ENCODE results near the gene DNAI1.

DNA sequence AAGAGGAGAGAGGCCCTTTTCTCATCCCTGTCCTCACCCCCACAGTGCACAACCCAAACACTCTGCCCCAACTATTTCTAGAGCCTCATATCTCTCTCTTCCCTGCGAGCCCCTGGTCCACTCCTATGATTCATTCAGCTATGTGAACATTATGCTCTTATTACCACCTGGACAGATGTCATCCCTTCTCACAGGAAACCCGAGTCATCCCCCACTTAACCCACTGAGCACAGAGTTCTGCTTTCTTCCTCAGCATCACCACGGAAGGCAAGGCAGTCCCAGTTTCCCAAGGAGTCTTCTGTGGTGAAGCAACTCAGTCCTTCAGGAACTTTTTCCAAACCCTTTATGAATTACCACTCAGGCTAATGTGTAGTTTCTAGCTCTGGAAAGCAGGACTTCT lies 1.3 kb downstream of the DNAI1 start:
- TF ChIP-seq, protein P1, sequence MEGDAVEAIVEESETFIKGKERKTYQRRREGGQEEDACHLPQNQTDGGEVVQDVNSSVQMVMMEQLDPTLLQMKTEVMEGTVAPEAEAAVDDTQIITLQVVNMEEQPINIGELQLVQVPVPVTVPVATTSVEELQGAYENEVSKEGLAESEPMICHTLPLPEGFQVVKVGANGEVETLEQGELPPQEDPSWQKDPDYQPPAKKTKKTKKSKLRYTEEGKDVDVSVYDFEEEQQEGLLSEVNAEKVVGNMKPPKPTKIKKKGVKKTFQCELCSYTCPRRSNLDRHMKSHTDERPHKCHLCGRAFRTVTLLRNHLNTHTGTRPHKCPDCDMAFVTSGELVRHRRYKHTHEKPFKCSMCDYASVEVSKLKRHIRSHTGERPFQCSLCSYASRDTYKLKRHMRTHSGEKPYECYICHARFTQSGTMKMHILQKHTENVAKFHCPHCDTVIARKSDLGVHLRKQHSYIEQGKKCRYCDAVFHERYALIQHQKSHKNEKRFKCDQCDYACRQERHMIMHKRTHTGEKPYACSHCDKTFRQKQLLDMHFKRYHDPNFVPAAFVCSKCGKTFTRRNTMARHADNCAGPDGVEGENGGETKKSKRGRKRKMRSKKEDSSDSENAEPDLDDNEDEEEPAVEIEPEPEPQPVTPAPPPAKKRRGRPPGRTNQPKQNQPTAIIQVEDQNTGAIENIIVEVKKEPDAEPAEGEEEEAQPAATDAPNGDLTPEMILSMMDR (IDR thresholded peaks at IDR 0.05; ENCODE audit: borderline replicate concordance, extremely low read depth, low read length, poor library complexity, severe bottlenecking), result no peak
- TF ChIP-seq EZH2 (IDR thresholded peaks at IDR 0.05; ENCODE audit: borderline replicate concordance, low read depth, low read length, severe bottlenecking), result no peak

Measured in DND-41 (cell line).